HG03159 (cell line): ENCODE data around the gene INTS11.

Source experiments
- ATAC-seq: cut with Tn5 transposase; IDR thresholded peaks from one replicate; pipeline ENCODE4 v1.9.1; 2021; ENCODE audit warnings: mild to moderate bottlenecking, moderate library complexity; ENCODE audit not compliant: unreplicated experiment

INTS11 gene

DNA sequence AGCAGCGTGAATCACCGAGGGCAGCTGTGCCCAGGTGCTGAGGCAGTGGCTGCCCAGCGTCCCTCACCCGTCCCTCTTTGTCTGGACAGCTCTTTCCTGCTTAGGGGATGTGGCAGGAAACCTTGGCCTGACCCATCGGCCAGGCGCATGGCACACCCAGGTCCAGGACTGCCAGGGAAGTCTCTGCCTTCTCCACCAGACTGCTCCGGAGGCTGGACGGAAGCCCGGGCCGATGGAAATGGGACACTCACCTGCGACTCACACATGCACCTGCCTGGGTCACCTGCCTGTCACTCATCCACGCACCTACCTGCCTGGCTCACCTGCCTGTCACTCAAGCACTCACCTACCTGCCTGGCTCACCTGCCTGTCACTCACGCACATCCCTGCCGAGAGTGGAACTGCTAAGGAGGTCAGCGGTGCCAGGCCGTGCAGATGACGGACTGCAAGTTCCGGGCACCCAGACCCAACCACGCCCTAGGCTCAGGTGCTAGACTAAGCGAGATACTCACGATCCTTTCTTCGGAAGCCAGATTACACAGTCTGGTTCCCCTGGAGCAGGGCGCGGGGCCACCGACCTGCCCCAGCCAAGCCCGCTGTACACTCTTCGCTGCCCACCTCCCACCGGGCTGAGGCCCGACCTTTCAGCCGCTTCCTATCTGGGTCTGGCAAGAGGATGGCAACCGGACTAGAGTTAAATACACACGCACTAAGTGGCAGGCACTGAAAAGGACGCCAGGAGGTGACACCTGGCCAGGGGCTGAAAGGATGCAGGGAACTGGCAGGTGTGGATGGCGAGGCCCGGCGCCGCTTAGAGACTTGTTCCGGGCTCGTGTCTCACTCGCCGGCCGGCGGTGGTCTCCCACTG, 51.9 kb downstream of the INTS11 start:
- no peak for ATAC-seq

DNA sequence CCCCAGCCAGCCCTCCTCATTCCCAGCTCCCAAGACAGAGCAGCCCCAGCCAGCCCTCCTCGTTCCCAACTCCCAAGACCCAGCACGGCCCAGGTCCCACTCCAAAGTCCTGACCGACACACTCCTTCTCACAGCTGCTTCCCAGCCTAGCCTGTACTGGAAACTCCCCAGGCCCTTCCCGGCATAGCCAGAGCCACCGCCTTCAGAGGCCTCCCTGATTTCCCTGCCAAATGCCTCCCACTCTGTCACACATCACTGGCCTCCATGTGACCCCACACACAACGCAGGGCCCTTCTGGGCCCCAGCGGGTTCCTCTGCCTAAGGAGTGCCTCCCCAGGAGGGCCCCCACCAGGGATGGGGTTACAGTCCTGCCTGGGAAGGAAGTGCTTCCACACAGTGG, 53.6 kb downstream of the INTS11 start:
- no peak for ATAC-seq

DNA sequence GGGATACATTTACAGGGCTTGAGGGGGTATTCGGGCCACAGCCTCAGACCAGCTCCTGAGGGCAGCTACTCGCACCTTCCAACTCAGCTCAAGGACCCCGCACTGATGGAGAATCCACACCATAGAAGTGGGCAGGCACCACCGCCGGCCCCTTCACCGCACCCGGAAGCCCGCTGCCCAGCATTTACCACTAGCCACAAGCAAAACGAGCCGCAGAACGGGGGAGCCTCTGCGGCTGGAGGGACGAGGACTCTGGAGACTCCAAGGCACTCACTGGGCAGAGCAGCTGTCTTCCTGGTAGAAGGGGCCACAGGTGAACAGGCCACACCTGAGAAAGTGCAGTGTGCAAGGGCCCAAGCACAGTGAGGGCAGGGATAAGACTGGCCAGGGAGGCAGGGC, 56.2 kb downstream of the INTS11 start:
- ATAC-seq = no peak

GRCh38 chr1:1267488-1268283, 56.8 kb downstream of the INTS11 start:
- ATAC-seq = no peak

GRCh38 chr1:1264868-1265272, 59.6 kb downstream of the INTS11 start:
- ATAC-seq = no peak

DNA sequence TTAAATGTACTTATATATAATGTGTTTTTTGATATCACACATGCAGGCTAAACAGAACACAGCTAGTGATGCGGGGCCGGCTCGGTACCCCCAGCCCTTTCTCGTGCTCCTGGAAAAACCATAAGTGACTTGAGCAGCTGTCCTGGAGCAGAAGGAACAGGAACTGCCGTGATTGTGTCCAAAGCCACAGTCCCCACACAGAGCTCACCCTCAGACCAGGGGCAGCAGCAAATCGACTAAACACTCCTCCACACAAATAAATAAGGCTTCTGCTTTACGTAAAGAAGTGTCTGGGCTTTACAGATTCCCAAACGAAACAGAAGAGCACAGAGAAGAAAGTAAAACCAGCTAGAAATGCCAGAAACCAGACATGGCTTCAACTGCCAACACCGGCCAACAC, 60.4 kb downstream of the INTS11 start:
- no peak for ATAC-seq

DNA sequence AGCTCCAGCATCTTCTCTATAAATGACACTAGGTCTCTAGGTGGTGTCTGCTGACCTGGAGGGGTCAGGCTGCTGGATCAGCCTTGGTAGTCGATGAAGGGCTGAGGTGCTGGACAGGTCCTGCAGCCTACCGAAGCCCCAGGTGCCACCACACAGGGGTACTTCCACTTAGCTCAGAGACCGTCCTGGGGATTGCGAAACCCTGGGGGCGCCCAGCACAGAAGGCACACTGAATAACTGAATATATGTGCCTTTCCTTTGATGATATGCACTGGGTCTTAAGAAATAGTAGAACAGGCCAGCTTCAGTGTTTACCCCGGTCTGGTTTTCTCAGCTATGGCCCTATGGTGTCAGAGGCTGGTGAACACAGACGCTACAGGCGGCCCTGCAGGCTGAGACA, 61.7 kb downstream of the INTS11 start:
- no peak for ATAC-seq

GRCh38 chr1:1262071-1262470, 62.4 kb downstream of the INTS11 start:
- no peak for ATAC-seq
